ENCODE data around the gene CLCN3. TPM values are rescaled to one million over a fixed set of nuclear protein-coding genes. Genes with fewer than 3 reads are reported as not detected.

The CLCN3 gene
- total and polyA plus RNA-seq, 2 of the 13 experiments (the other 11 are each of a cell fraction or from before 2014, with no cell fraction given), result 13.6 to 23.7 TPM

DNA sequence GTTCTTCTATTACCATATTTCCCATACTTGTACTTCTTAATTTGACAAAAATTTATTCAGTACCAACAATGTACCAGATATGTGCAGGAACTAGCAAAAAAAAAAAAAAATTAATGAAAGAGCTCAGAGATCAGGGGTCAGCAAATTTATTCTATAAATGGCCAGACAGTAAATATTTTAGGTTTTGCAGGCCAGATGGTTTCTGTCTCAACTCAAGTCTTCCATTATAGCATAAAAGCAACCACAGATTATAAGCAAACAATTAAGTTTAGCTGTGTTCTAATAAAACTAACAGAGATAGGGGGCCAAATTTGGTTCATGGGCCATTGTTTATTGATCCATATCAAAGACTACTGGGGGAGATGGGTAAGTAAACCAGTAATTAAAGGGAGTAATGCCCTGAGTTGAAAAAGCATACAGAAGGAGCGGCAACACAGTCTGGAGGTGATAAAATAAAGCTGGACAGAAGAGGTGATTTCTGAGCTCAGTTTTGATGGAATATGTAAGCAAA is 27.3 kb upstream of the CLCN3 start:
- POLR2A ChIA-PET, result no interaction called here
- CTCF ChIA-PET (ENCODE audit: low intra/inter-chr PET ratio, low total read pairs), result no interaction called here
- no peaks in the 10 kb centered on the region for H3K27me3 ChIP-seq (ENCODE audit: control insufficient read depth in 1 of 2, insufficient read depth in 2 of 2, low read length in 2 of 2)
- no peaks in the 10 kb centered on the region for H3K79me2 ChIP-seq (ENCODE audit: insufficient read depth, low read length)
- DNase-seq (ENCODE audit: low spot score) (no peak), FAIRE-seq (no peak), ATAC-seq (no peak)
- WGBS (ENCODE audit: low lambda C conversion rate), result 100% methylated on average over 1 of the region's 1 CpG
- intact Hi-C loops (cut with micrococcal nuclease; ENCODE audit: unreplicated experiment), result no loop called here
- H3K9ac ChIP-seq (ENCODE audit: insufficient read depth, low read depth, low read length), result no peak overlapping the region
- H3K4me2 ChIP-seq (ENCODE audit: low read depth, low read length), result no peak overlapping the region
- no peaks in the 10 kb centered on the region for H4K20me1 ChIP-seq (ENCODE audit: insufficient read depth, low read length)
- in situ Hi-C loops (cut with HindIII; ENCODE audit: extremely low pct_ligation_motif_present, low pct_unique_long_range_greater_than_20kb), result no loop called here
- no peaks in the 10 kb centered on the region for H3K9me3 ChIP-seq (ENCODE audit: low read length)
- H3K4me3 ChIP-seq (replicated peaks in 1 of 3; ENCODE audit: insufficient read depth in 1 of 3, low read depth in 2 of 3, low read length in 3 of 3), result no peak overlapping the region
- no TSS peak for BruUV-seq (replicated peaks)
- peaks cover 0 to 4% of the 10 kb centered on the region in 2 experiments; a peak in 2 of 5 replicates for H3K36me3 ChIP-seq (replicated peaks in 1 of 2; ENCODE audit: control insufficient read depth in 1 of 2, insufficient read depth in 2 of 2, low read length in 2 of 2)
- no peak overlapping the region for H3K27ac ChIP-seq (ENCODE audit: extremely low read length, insufficient read depth, low read length)
- H2AFZ ChIP-seq (ENCODE audit: low read length), result no peak overlapping the region
- no peaks in the 10 kb centered on the region for H3K4me1 ChIP-seq (ENCODE audit: insufficient read depth, low read length)
- TF ChIP-seq ZNF660 (CRISPR knock-in tag; IDR thresholded peaks at IDR 0.05; ENCODE audit: borderline replicate concordance, low read depth), result no peak
- no peak for TF ChIP-seq SRSF1 (optimal IDR thresholded peaks at IDR 0.05; ENCODE audit: low read depth, low read length)
- TF ChIP-seq ZFP82 (CRISPR knock-in tag; IDR thresholded peaks at IDR 0.05; ENCODE audit: borderline replicate concordance), result no peak

GRCh38 chr4:169594560-169595195 is 25.7 kb upstream of the CLCN3 start:
- FAIRE-seq (no peak), ATAC-seq (no peak), DNase-seq (ENCODE audit: low spot score) (no peak)
- H3K4me1 ChIP-seq (ENCODE audit: insufficient read depth, low read length), result no peaks in the 10 kb centered on the region
- H3K27ac ChIP-seq (ENCODE audit: extremely low read length, insufficient read depth, low read length), result no peak overlapping the region
- POLR2A ChIA-PET, result no interaction called here
- no peaks in the 10 kb centered on the region for H3K79me2 ChIP-seq (ENCODE audit: insufficient read depth, low read length)
- H4K20me1 ChIP-seq (ENCODE audit: insufficient read depth, low read length), result no peaks in the 10 kb centered on the region
- no peak overlapping the region for H3K9ac ChIP-seq (ENCODE audit: insufficient read depth, low read depth, low read length)
- in situ Hi-C loops (cut with HindIII; ENCODE audit: extremely low pct_ligation_motif_present, low pct_unique_long_range_greater_than_20kb), result no loop called here
- intact Hi-C loops (cut with micrococcal nuclease; ENCODE audit: unreplicated experiment), result no loop called here
- no peaks in the 10 kb centered on the region for H3K9me3 ChIP-seq (ENCODE audit: low read length)
- no peak overlapping the region for H3K4me2 ChIP-seq (ENCODE audit: low read depth, low read length)
- no peak overlapping the region for H2AFZ ChIP-seq (ENCODE audit: low read length)
- H3K36me3 ChIP-seq (replicated peaks in 1 of 2; ENCODE audit: control insufficient read depth in 1 of 2, insufficient read depth in 2 of 2, low read length in 2 of 2), result peaks cover 0 to 4% of the 10 kb centered on the region in 2 experiments; a peak in 2 of 5 replicates
- BruUV-seq (replicated peaks), result no TSS peak
- CTCF ChIA-PET (ENCODE audit: low intra/inter-chr PET ratio, low total read pairs), result no interaction called here
- no peaks in the 10 kb centered on the region for H3K27me3 ChIP-seq (ENCODE audit: control insufficient read depth in 1 of 2, insufficient read depth in 2 of 2, low read length in 2 of 2)
- H3K4me3 ChIP-seq (replicated peaks in 1 of 3; ENCODE audit: insufficient read depth in 1 of 3, low read depth in 2 of 3, low read length in 3 of 3), result no peak overlapping the region
- TF ChIP-seq HNRNPUL1 (IDR thresholded peaks at IDR 0.05; ENCODE audit: low read depth, low read length), result no peak
- no peak for TF ChIP-seq SP4 (CRISPR knock-in tag; IDR thresholded peaks at IDR 0.05)
- no peak for TF ChIP-seq ZNF646 (CRISPR knock-in tag; IDR thresholded peaks at IDR 0.05)
- TF ChIP-seq, protein P1, sequence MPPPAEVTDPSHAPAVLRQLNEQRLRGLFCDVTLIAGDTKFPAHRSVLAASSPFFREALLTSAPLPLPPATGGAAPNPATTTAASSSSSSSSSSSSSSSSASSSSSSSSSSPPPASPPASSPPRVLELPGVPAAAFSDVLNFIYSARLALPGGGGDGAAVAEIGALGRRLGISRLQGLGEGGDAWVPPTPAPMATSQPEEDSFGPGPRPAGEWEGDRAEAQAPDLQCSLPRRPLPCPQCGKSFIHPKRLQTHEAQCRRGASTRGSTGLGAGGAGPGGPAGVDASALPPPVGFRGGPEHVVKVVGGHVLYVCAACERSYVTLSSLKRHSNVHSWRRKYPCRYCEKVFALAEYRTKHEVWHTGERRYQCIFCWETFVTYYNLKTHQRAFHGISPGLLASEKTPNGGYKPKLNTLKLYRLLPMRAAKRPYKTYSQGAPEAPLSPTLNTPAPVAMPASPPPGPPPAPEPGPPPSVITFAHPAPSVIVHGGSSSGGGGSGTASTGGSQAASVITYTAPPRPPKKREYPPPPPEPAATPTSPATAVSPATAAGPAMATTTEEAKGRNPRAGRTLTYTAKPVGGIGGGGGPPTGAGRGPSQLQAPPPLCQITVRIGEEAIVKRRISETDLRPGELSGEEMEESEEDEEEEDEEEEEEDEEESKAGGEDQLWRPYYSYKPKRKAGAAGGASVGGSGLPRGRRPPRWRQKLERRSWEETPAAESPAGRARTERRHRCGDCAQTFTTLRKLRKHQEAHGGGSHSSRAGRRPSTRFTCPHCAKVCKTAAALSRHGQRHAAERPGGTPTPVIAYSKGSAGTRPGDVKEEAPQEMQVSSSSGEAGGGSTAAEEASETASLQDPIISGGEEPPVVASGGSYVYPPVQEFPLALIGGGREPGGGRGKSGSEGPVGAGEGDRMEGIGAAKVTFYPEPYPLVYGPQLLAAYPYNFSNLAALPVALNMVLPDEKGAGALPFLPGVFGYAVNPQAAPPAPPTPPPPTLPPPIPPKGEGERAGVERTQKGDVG (CRISPR knock-in tag; IDR thresholded peaks at IDR 0.05; ENCODE audit: borderline replicate concordance), result no peak
- no peak for TF ChIP-seq DR1 (CRISPR knock-in tag; IDR thresholded peaks at IDR 0.05)

Measured in HepG2 (cell line).